Loucy (cell line): ENCODE results near the gene MTPN.

Experiments used
- CTCF ChIP-seq: fragments of 200-600 bp; sonication (generic); conservative IDR thresholded peaks from 2 replicates; pipeline ENCODE4 v1.5.1; 2014; ENCODE audit warnings: mild to moderate bottlenecking, antibody characterized with exemption, low read length
- EZH2phosphoT487 ChIP-seq: fragments of 200-600 bp; IDR thresholded peaks from 2 replicates; pipeline ENCODE4 v1.6.1; 2018; ENCODE audit warnings: antibody characterized with exemption, mild to moderate bottlenecking, moderate library complexity, borderline replicate concordance

GRCh38 chr7:136004083-136004482 is 26.9 kb upstream of the MTPN start:
- no peak for TF ChIP-seq CTCF
- no peak for TF ChIP-seq EZH2phosphoT487
